Esophagus muscularis mucosa (tissue), 3 donors: ENCODE results near the gene RAPGEF1.

ENCODE experiments used
- POLR2AphosphoS5 ChIP-seq, 2 donors: sonication (generic); formaldehyde crosslinking; IDR thresholded peaks; one replicate each; pipeline ENCODE4 v1.6.1; 2017; ENCODE audit warnings: antibody characterized with exemption in 2 of 2
- TF ChIP-seq, protein P1 (sequence below), 3 experiments: fragments of 200-600 bp in 2 of 3; fragments of 450-650 bp in 1 of 3; sonication (generic) in 2 of 3; IDR thresholded peaks; one replicate each; pipeline ENCODE4 v1.5.1; 2017 to 2019; ENCODE audit warnings: antibody characterized with exemption in 3 of 3, mild to moderate bottlenecking in 2 of 3, moderate library complexity in 1 of 3

GRCh38 chr9:131616983-131617604 lies 122.8 kb downstream of the RAPGEF1 start:
- TF ChIP-seq, protein P1, sequence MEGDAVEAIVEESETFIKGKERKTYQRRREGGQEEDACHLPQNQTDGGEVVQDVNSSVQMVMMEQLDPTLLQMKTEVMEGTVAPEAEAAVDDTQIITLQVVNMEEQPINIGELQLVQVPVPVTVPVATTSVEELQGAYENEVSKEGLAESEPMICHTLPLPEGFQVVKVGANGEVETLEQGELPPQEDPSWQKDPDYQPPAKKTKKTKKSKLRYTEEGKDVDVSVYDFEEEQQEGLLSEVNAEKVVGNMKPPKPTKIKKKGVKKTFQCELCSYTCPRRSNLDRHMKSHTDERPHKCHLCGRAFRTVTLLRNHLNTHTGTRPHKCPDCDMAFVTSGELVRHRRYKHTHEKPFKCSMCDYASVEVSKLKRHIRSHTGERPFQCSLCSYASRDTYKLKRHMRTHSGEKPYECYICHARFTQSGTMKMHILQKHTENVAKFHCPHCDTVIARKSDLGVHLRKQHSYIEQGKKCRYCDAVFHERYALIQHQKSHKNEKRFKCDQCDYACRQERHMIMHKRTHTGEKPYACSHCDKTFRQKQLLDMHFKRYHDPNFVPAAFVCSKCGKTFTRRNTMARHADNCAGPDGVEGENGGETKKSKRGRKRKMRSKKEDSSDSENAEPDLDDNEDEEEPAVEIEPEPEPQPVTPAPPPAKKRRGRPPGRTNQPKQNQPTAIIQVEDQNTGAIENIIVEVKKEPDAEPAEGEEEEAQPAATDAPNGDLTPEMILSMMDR (IDR thresholded peaks at IDR 0.05), result no peak
- no peak for TF ChIP-seq POLR2AphosphoS5 (IDR thresholded peaks at IDR 0.05)
